Upper lobe of left lung (tissue), 4 donors: ENCODE measurements around the gene UBD.

ENCODE experiments used
- CTCF ChIP-seq, 6 experiments: fragments of 450-650 bp in 4 of 6; fragments of 200-600 bp in 2 of 6; sonication (generic) in 2 of 6; IDR thresholded peaks; one replicate each; pipeline ENCODE4 v1.5.1; 2016 to 2019; ENCODE audit warnings: antibody characterized with exemption in 6 of 6
- EP300 ChIP-seq, 4 donors: sonication (generic); formaldehyde crosslinking; IDR thresholded peaks; one replicate each; pipeline ENCODE4 v1.5.1; 2017; ENCODE audit warnings: antibody characterized with exemption in 4 of 4, control low read depth in 2 of 4
- POLR2A ChIP-seq, 4 donors: fragments of 450-650 bp; IDR thresholded peaks; one replicate each; pipeline ENCODE4 v1.5.1; 2016 to 2017; ENCODE audit warnings: antibody characterized with exemption in 4 of 4, mild to moderate bottlenecking in 2 of 4
- POLR2AphosphoS5 ChIP-seq, 2 donors: sonication (generic); formaldehyde crosslinking; IDR thresholded peaks; one replicate each; pipeline ENCODE4 v1.5.1; 2017; ENCODE audit warnings: antibody characterized with exemption in 2 of 2

GRCh38 chr6:29597184-29597583 is 37.7 kb upstream of the UBD start:
- TF ChIP-seq CTCF (IDR thresholded peaks at IDR 0.05) = no peak
- TF ChIP-seq POLR2A (IDR thresholded peaks at IDR 0.05) = no peak
- no peak for TF ChIP-seq POLR2AphosphoS5 (IDR thresholded peaks at IDR 0.05)
- TF ChIP-seq EP300 (IDR thresholded peaks at IDR 0.05) = no peak
